GOT3 (cell line): ENCODE measurements around the gene SATB1.

Experiments used
- DNase-seq: peaks from one replicate; lab custom pipeline; 2025; ENCODE audit warnings: mixed read lengths; lab: John Stamatoyannopoulos, UW

Gene SATB1

GRCh38 chr3:18401300-18401961, 23.7 kb downstream of the SATB1 start:
- no peak for DNase-seq

- DNase-seq = no peak
These were observed 26.7 kb downstream of the SATB1 start for GRCh38 chr3:18398448-18398847.

- no peak for DNase-seq
These were observed 28.7 kb downstream of the SATB1 start for GRCh38 chr3:18396428-18396827.

GRCh38 chr3:18394384-18394995, 30.6 kb downstream of the SATB1 start:
- no peak for DNase-seq

GRCh38 chr3:18393906-18394305, 31.2 kb downstream of the SATB1 start:
- no peak for DNase-seq

GRCh38 chr3:18390024-18390660, 35.0 kb downstream of the SATB1 start:
- no peak for DNase-seq

GRCh38 chr3:18389108-18389733, 35.9 kb downstream of the SATB1 start:
- DNase-seq = no peak

- no peak for DNase-seq
These were observed 38.8 kb downstream of the SATB1 start for GRCh38 chr3:18386274-18386890.

- DNase-seq = no peak
These were observed 39.4 kb downstream of the SATB1 start for GRCh38 chr3:18385706-18386105.

- DNase-seq = no peak
These were observed 42.3 kb downstream of the SATB1 start for GRCh38 chr3:18382760-18383369.

GRCh38 chr3:18379647-18380046, 45.5 kb downstream of the SATB1 start:
- no peak for DNase-seq

GRCh38 chr3:18378218-18378617, 46.9 kb downstream of the SATB1 start:
- no peak for DNase-seq

GRCh38 chr3:18376682-18377081, 48.5 kb downstream of the SATB1 start:
- no peak for DNase-seq

GRCh38 chr3:18372786-18373405, 52.2 kb downstream of the SATB1 start:
- no peak for DNase-seq

- no peak for DNase-seq
These were observed 54.5 kb downstream of the SATB1 start for GRCh38 chr3:18370672-18371071.

GRCh38 chr3:18369551-18370185, 55.5 kb downstream of the SATB1 start:
- no peak for DNase-seq

- no peak for DNase-seq
These were observed 58.9 kb downstream of the SATB1 start for GRCh38 chr3:18366258-18366657.

- DNase-seq = no peak
These were observed 61.8 kb downstream of the SATB1 start for GRCh38 chr3:18363338-18363737.

GRCh38 chr3:18357747-18358146, 67.4 kb downstream of the SATB1 start:
- no peak for DNase-seq

- DNase-seq = no peak
These were observed 69.3 kb downstream of the SATB1 start for GRCh38 chr3:18355832-18356231.

- no peak for DNase-seq
These were observed 70.4 kb downstream of the SATB1 start for GRCh38 chr3:18354701-18355100.
